ENCODE results near the gene ANKFN1.

ANKFN1 gene

GRCh38 chr17:56217921-56218320 is 64.6 kb downstream of the ANKFN1 start:
- Histone ChIP-seq H3K4me3 (ENCODE audit: low read length) (no peak overlapping the region), H4K20me1 (ENCODE audit: insufficient read depth, low read length) (no peaks in the 10 kb centered on the region), H3K4me2 (ENCODE audit: low read depth, low read length) (no peak overlapping the region), H2AFZ (ENCODE audit: low read length) (no peak overlapping the region), H3K9me2 (replicated peaks; ENCODE audit: insufficient read depth, low read length) (no peaks in the 10 kb centered on the region), H3K27ac (ENCODE audit: low read length) (no peak overlapping the region), H3K36me3 (replicated peaks; ENCODE audit: insufficient read depth, low read length) (no peaks in the 10 kb centered on the region), H3F3A (ENCODE audit: insufficient read depth, low read length) (no peaks in the 10 kb centered on the region), H3K4me1 (ENCODE audit: low read length) (0 out of 2 replicates have a peak, but pooled peaks cover 7% of the 10 kb centered on the region), H3K9ac (ENCODE audit: low read length) (no peak overlapping the region), H3K79me2 (ENCODE audit: low read length) (no peaks in the 10 kb centered on the region), H3K27me3 (replicated peaks; ENCODE audit: insufficient read depth, low read length) (no peaks in the 10 kb centered on the region), H3K9me3 (replicated peaks; ENCODE audit: insufficient read depth, low read length) (no peaks in the 10 kb centered on the region)
- TF ChIP-seq, protein P1, sequence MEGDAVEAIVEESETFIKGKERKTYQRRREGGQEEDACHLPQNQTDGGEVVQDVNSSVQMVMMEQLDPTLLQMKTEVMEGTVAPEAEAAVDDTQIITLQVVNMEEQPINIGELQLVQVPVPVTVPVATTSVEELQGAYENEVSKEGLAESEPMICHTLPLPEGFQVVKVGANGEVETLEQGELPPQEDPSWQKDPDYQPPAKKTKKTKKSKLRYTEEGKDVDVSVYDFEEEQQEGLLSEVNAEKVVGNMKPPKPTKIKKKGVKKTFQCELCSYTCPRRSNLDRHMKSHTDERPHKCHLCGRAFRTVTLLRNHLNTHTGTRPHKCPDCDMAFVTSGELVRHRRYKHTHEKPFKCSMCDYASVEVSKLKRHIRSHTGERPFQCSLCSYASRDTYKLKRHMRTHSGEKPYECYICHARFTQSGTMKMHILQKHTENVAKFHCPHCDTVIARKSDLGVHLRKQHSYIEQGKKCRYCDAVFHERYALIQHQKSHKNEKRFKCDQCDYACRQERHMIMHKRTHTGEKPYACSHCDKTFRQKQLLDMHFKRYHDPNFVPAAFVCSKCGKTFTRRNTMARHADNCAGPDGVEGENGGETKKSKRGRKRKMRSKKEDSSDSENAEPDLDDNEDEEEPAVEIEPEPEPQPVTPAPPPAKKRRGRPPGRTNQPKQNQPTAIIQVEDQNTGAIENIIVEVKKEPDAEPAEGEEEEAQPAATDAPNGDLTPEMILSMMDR (IDR thresholded peaks at IDR 0.05; ENCODE audit: low read length), result no peak
- TF ChIP-seq EZH2phosphoT487 (IDR thresholded peaks at IDR 0.05; ENCODE audit: low read length) (no peak), EZH2 (optimal IDR thresholded peaks at IDR 0.05; ENCODE audit: low read depth, low read length) (no peak)
- DNase-seq, result no peak

DNA sequence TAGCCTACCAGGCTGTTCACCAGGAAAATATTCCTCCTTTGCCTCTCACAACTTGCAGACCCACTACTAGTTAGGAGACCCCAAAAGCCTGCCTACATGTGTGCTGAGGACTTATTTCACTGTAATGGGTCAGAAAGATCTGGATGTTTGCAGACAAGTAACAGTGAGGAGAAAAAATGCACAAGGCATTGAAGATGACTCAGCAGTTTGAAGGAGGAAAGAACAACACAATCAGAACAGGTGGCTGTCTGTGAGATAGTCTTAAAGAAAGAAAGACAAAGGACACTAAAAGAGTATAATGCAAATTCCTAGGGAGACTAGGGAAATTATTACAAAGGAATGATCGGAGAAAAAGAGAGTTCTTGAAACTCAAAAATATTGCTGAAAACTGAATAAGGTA is 69.0 kb downstream of the ANKFN1 start:
- no peaks in the 10 kb centered on the region for H4K20me1 ChIP-seq (ENCODE audit: insufficient read depth, low read length)
- 0 out of 2 replicates have a peak, but pooled peaks cover 7% of the 10 kb centered on the region for H3K4me1 ChIP-seq (ENCODE audit: low read length)
- H3K27me3 ChIP-seq (replicated peaks; ENCODE audit: insufficient read depth, low read length), result no peaks in the 10 kb centered on the region
- no peak overlapping the region for H3K4me3 ChIP-seq (ENCODE audit: low read length)
- no peaks in the 10 kb centered on the region for H3K9me2 ChIP-seq (replicated peaks; ENCODE audit: insufficient read depth, low read length)
- H2AFZ ChIP-seq (ENCODE audit: low read length), result no peak overlapping the region
- no peaks in the 10 kb centered on the region for H3K79me2 ChIP-seq (ENCODE audit: low read length)
- no peak overlapping the region for H3K4me2 ChIP-seq (ENCODE audit: low read depth, low read length)
- H3K9ac ChIP-seq (ENCODE audit: low read length), result no peak overlapping the region
- H3F3A ChIP-seq (ENCODE audit: insufficient read depth, low read length), result no peaks in the 10 kb centered on the region
- H3K36me3 ChIP-seq (replicated peaks; ENCODE audit: insufficient read depth, low read length), result no peaks in the 10 kb centered on the region
- H3K27ac ChIP-seq (ENCODE audit: low read length), result no peak overlapping the region
- no peak for DNase-seq
- H3K9me3 ChIP-seq (replicated peaks; ENCODE audit: insufficient read depth, low read length), result no peaks in the 10 kb centered on the region
- no peak for TF ChIP-seq EZH2phosphoT487 (IDR thresholded peaks at IDR 0.05; ENCODE audit: low read length)
- TF ChIP-seq EZH2 (optimal IDR thresholded peaks at IDR 0.05; ENCODE audit: low read depth, low read length), result no peak
- TF ChIP-seq, protein P1 (IDR thresholded peaks at IDR 0.05; ENCODE audit: low read length), result no peak

DNA sequence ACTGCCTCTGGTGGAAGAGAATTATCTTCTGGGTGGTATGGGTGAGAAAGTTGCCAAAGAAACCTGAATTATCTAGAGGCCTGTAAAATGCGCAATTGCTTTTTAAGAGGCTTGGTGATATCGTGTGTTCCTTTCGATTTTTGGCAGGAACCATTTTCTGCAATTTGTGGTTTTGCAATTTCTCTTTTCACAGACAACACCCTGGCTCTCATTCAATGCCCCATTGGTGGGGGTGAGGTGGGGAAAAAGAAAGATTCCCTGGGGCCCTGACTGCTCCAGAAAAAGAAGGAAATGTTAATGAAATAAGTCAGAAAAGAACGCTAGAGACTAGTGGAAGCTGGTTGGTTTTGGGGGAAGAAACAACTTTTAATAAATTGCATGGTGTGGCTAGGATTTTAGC is 77.4 kb downstream of the ANKFN1 start:
- Histone ChIP-seq H4K20me1 (ENCODE audit: insufficient read depth, low read length) (no peaks in the 10 kb centered on the region), H3K4me1 (ENCODE audit: low read length) (no peaks in the 10 kb centered on the region), H3K36me3 (replicated peaks; ENCODE audit: insufficient read depth, low read length) (no peaks in the 10 kb centered on the region), H3K27me3 (replicated peaks; ENCODE audit: insufficient read depth, low read length) (no peaks in the 10 kb centered on the region), H3K4me2 (ENCODE audit: low read depth, low read length) (no peak overlapping the region), H3K9ac (ENCODE audit: low read length) (no peak overlapping the region), H3K4me3 (ENCODE audit: low read length) (no peak overlapping the region), H3K27ac (ENCODE audit: low read length) (no peak overlapping the region), H3K79me2 (ENCODE audit: low read length) (no peaks in the 10 kb centered on the region), H2AFZ (ENCODE audit: low read length) (no peak overlapping the region), H3F3A (ENCODE audit: insufficient read depth, low read length) (no peaks in the 10 kb centered on the region), H3K9me2 (replicated peaks; ENCODE audit: insufficient read depth, low read length) (no peaks in the 10 kb centered on the region), H3K9me3 (replicated peaks; ENCODE audit: insufficient read depth, low read length) (no peaks in the 10 kb centered on the region)
- no peak for DNase-seq
- TF ChIP-seq EZH2 (optimal IDR thresholded peaks at IDR 0.05; ENCODE audit: low read depth, low read length) (no peak), EZH2phosphoT487 (IDR thresholded peaks at IDR 0.05; ENCODE audit: low read length) (no peak)
- TF ChIP-seq, protein P1 (IDR thresholded peaks at IDR 0.05; ENCODE audit: low read length), result no peak

All from MM.1S (cell line).